Ovary (tissue), 3 donors: ENCODE results near the gene GHSR.

Source experiments
- POLR2A ChIP-seq: fragments of 450-650 bp; IDR thresholded peaks from one replicate; pipeline ENCODE4 v1.6.1; 2017; ENCODE audit warnings: antibody characterized with exemption, mild to moderate bottlenecking, moderate library complexity
- TF ChIP-seq, protein P1 (sequence below), 3 donors: fragments of 450-650 bp in 2 of 3; fragments of 200-600 bp in 1 of 3; IDR thresholded peaks; one replicate each; pipeline versions ENCODE4 v1.5.1 to v1.8.0; 2016 to 2022; ENCODE audit warnings: antibody characterized with exemption in 3 of 3, mild to moderate bottlenecking in 1 of 3
- donor health status: DM: no; HTN: no; CAD: no.

GRCh38 chr3:172466553-172467130, 18.4 kb upstream of the GHSR start:
- TF ChIP-seq, protein P1, sequence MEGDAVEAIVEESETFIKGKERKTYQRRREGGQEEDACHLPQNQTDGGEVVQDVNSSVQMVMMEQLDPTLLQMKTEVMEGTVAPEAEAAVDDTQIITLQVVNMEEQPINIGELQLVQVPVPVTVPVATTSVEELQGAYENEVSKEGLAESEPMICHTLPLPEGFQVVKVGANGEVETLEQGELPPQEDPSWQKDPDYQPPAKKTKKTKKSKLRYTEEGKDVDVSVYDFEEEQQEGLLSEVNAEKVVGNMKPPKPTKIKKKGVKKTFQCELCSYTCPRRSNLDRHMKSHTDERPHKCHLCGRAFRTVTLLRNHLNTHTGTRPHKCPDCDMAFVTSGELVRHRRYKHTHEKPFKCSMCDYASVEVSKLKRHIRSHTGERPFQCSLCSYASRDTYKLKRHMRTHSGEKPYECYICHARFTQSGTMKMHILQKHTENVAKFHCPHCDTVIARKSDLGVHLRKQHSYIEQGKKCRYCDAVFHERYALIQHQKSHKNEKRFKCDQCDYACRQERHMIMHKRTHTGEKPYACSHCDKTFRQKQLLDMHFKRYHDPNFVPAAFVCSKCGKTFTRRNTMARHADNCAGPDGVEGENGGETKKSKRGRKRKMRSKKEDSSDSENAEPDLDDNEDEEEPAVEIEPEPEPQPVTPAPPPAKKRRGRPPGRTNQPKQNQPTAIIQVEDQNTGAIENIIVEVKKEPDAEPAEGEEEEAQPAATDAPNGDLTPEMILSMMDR (IDR thresholded peaks at IDR 0.05), result no peak
- no peak for TF ChIP-seq POLR2A
